GM23248 (cell line): ENCODE results near the gene TNNT2. TPM values are rescaled to one million over a fixed set of nuclear protein-coding genes. Genes with fewer than 3 reads are reported as not detected.

Experiments used
- DNase-seq: peaks from one replicate; pipeline ENCODE4 v3.0.0-alpha.2; 2015
- H2AFZ ChIP-seq: fragments of 200-600 bp; sonication (generic); 2 replicates; pipeline ENCODE4 v1.6.1; 2016; ENCODE audit warnings: antibody characterized with exemption
- H3F3A ChIP-seq: fragments of 200-600 bp; sonication (generic); 2 replicates; pipeline ENCODE4 v1.6.1; 2016; ENCODE audit warnings: mild to moderate bottlenecking, antibody characterized with exemption, mixed run types; ENCODE audit not compliant: insufficient read depth
- H3K27ac ChIP-seq: fragments of 200-600 bp; sonication (generic); 2 replicates; pipeline ENCODE4 v1.5.1; 2016; ENCODE audit warnings: mild to moderate bottlenecking
- H3K27me3 ChIP-seq: fragments of 200-600 bp; sonication (generic); replicated peaks from 2 replicates; pipeline ENCODE4 v1.6.1; 2016; ENCODE audit warnings: mild to moderate bottlenecking; ENCODE audit not compliant: insufficient read depth
- H3K36me3 ChIP-seq: fragments of 200-600 bp; sonication (generic); 2 replicates; pipeline ENCODE4 v1.6.1; 2016; ENCODE audit warnings: low read depth, mild to moderate bottlenecking
- H3K4me1 ChIP-seq: fragments of 200-600 bp; sonication (generic); 2 replicates; pipeline ENCODE4 v1.6.1; 2016; ENCODE audit warnings: mild to moderate bottlenecking; ENCODE audit not compliant: insufficient read depth
- H3K4me2 ChIP-seq: fragments of 200-600 bp; sonication (generic); one replicate; pipeline ENCODE4 v1.6.1; 2016; ENCODE audit warnings: mild to moderate bottlenecking; ENCODE audit not compliant: unreplicated experiment
- H3K4me3 ChIP-seq: fragments of 200-600 bp; sonication (generic); 2 replicates; pipeline ENCODE4 v1.5.1; 2016; ENCODE audit warnings: mild to moderate bottlenecking
- H3K79me2 ChIP-seq: fragments of 200-600 bp; sonication (generic); 2 replicates; pipeline ENCODE4 v1.6.1; 2016; ENCODE audit warnings: mild to moderate bottlenecking; ENCODE audit not compliant: insufficient read depth
- H3K9ac ChIP-seq: fragments of 200-600 bp; sonication (generic); 2 replicates; pipeline ENCODE4 v1.6.1; 2016; ENCODE audit warnings: mild to moderate bottlenecking
- H3K9me2 ChIP-seq: fragments of 200-600 bp; sonication (generic); 2 replicates; pipeline ENCODE4 v1.6.1; 2016; ENCODE audit warnings: mixed run types, mild to moderate bottlenecking, moderate library complexity; ENCODE audit not compliant: insufficient read depth
- H3K9me3 ChIP-seq: fragments of 200-600 bp; sonication (generic); one replicate; pipeline ENCODE4 v1.6.1; 2017; ENCODE audit warnings: low read depth
- H4K20me1 ChIP-seq: fragments of 200-600 bp; sonication (generic); 2 replicates; pipeline ENCODE4 v1.6.0; 2016; ENCODE audit not compliant: insufficient read depth
- EZH2 ChIP-seq: fragments of 200-600 bp; sonication (generic); IDR thresholded peaks from 2 replicates; pipeline ENCODE4 v1.6.1; 2018; ENCODE audit warnings: antibody characterized with exemption, mild to moderate bottlenecking; ENCODE audit not compliant: insufficient read depth, poor library complexity, severe bottlenecking
- EZH2phosphoT487 ChIP-seq: fragments of 200-600 bp; sonication (generic); IDR thresholded peaks from 2 replicates; pipeline ENCODE4 v1.6.1; 2018; ENCODE audit warnings: antibody characterized with exemption, moderate library complexity, mild to moderate bottlenecking, low read depth; ENCODE audit not compliant: insufficient read depth
- WGBS, 2 experiments: methylation state at CpG; one replicate each; pipeline ENCODE4 v1.1.6; 2015 to 2017; ENCODE audit warnings: low lambda C conversion rate in 2 of 2, low coverage in 1 of 2; ENCODE audit errors: missing lambda C conversion rate in 2 of 2; 5-methylcytosine and 5-hydroxymethylcytosine counted together
- in situ Hi-C: fragments of 300-500 bp; cut with MboI; formaldehyde crosslinking; loops from 2 replicates; pipeline ENCODE4 v1.15.0; 2020
- polyA plus RNA-seq: library from polyadenylated mRNA; unstranded; fragments of >200 nt; fragmentation: Nextera tagmentation; extraction: Ambion mirVana; gene quantifications from 2 replicates; pipeline ENCODE4 v1.2.1, GENCODE V29; 2016
- total RNA-seq: library from RNA; depleted of rRNA; stranded (reverse); fragments of >200 nt; shearing (Covaris generic); gene quantifications from 2 replicates; pipeline ENCODE4 v1.2.3, GENCODE V29; 2014

The TNNT2 gene
- total and polyA plus RNA-seq, 2 experiments from 2014 or later: not detected

DNA sequence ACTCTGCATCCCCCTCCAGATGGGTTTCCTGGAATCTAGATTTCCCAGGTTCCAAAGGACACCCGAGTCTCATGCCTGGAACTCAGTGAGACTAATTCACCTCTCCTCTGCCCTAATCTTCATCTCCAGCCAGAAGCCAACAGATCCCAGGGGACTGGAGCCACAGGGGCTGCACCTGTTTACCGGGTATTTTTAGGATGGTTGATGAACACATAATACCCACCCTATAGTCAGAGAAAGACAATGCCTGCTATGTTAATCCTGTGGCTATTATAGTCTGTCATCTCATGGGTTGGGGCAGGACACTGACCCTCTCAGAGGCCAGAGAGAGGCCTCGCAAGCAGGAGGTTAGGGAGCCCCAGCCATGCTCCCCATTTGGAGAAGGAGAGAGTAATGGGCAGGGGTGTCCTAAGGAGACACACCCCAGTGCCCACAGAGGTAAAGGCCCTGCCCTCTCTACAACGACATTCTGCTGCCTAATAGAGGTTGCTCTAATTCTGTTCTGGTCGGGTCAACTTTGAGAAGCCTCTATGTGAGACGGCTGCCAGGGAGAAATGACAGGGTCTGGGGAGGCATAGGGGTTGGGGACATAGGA, 45.1 kb upstream of the TNNT2 start:
- Histone ChIP-seq H3K4me1 (no peaks in the 10 kb centered on the region), H3K9me3 (no peaks in the 10 kb centered on the region), H3K27ac (no peak overlapping the region), H3K79me2 (no peaks in the 10 kb centered on the region), H3K9me2 (no peaks in the 10 kb centered on the region), H3K4me2 (no peak overlapping the region), H4K20me1 (no peaks in the 10 kb centered on the region), H3K36me3 (no peaks in the 10 kb centered on the region), H3F3A (no peaks in the 10 kb centered on the region), H2AFZ (no peak overlapping the region), H3K4me3 (no peak overlapping the region), H3K9ac (no peak overlapping the region), H3K27me3 (peaks cover 7% of the 10 kb centered on the region)
- 73 to 75% methylated on average over 6 of the region's 6 CpGs for WGBS, 2 experiments
- DNase-seq: no peak
- in situ Hi-C loops: no loop called here
- TF ChIP-seq EZH2phosphoT487: no peak
- no peak for TF ChIP-seq EZH2

DNA sequence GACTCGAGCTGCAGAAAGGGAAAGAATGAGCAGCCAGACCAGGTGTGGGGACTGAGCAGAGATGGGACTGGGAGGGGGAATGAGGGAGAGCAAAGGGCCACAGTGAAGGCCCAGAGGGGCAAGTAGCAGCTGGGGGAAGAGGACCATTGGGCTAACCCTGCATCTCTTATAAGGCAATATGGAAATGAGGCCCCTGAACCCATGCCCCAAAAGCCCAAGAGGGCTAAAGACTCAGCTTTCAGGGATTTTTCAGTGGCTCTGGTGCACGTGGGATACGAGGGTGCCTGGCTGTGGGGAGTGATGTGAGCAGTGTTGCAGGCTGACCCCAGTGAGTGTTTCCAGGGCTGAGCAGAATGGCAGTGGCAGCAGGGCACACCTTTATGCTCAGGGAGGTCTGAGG, 44.5 kb upstream of the TNNT2 start:
- no peak overlapping the region for H3K27ac ChIP-seq
- DNase-seq: no peak

DNA sequence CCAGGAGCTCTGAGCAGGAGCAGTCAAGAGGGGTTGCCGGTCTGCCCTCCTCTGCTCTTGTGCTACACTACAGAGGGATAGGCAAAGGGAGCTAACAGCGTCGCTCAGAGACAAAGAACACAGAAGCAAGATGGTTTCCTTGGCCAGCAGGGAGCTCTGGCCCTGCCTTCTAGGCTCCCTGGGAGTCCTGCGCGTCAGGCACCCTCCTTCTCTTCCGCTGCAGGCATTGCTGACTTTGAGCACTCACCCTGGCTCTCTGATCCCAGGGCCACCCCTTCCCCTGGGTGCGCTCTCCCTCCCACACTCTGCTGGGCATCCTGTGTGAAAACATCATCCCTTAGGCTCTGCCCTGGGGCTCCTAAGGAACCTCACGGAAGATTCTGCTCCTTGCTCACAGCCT, 43.6 kb upstream of the TNNT2 start:
- Histone ChIP-seq H3K9me2 (no peaks in the 10 kb centered on the region), H3K27ac (no peak overlapping the region), H3K9ac (no peak overlapping the region), H3K79me2 (no peaks in the 10 kb centered on the region), H3K36me3 (no peaks in the 10 kb centered on the region), H3K27me3 (peaks cover 11% of the 10 kb centered on the region), H2AFZ (no peak overlapping the region), H3K4me1 (no peaks in the 10 kb centered on the region), H3K4me3 (no peak overlapping the region), H3K4me2 (no peak overlapping the region), H4K20me1 (no peaks in the 10 kb centered on the region), H3K9me3 (no peaks in the 10 kb centered on the region), H3F3A (no peaks in the 10 kb centered on the region)
- no peak for DNase-seq
- TF ChIP-seq EZH2: no peak
- TF ChIP-seq EZH2phosphoT487: no peak
- WGBS, 2 experiments: 54 to 56% methylated on average over 7 to 8 of the region's 8 CpGs
- in situ Hi-C loops: no loop called here

More for the DNA sequence above, 44.5 kb upstream of the TNNT2 start:
- Histone ChIP-seq H3K36me3 (no peaks in the 10 kb centered on the region), H3K9me2 (no peaks in the 10 kb centered on the region), H3K79me2 (no peaks in the 10 kb centered on the region), H3K9ac (no peak overlapping the region), H3F3A (no peaks in the 10 kb centered on the region), H3K27me3 (peaks cover 7% of the 10 kb centered on the region), H3K4me1 (no peaks in the 10 kb centered on the region), H3K4me2 (no peak overlapping the region), H2AFZ (no peak overlapping the region), H3K9me3 (no peaks in the 10 kb centered on the region), H3K4me3 (no peak overlapping the region), H4K20me1 (no peaks in the 10 kb centered on the region)
- in situ Hi-C loops: no loop called here
- 44 to 48% methylated on average over 3 of the region's 3 CpGs for WGBS, 2 experiments
- TF ChIP-seq EZH2phosphoT487: no peak
- no peak for TF ChIP-seq EZH2

DNA sequence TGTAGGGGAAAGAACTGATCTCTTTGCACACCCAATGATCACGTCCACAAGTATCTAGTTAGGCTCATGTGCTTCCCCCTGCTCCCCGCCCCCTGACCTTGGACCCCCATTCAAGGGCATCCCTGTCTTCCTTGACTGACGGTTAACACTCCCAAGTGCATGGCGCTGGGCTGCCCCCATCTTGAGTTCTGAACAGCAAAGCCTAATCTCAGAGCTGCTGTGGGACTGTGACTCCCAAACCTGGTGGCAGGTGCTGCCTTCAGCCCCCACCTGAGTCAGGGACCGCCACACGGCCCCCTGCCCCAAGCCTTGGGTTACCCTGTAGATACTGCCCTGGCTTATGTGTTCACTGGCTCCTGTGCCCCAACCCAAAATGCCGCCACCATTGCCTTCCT, 43.1 kb upstream of the TNNT2 start:
- H3K9ac ChIP-seq: no peak overlapping the region
- H3K9me3 ChIP-seq: no peaks in the 10 kb centered on the region
- H2AFZ ChIP-seq: no peak overlapping the region
- no peaks in the 10 kb centered on the region for H3K4me1 ChIP-seq
- in situ Hi-C loops: no loop called here
- 56 to 64% methylated on average over 7 of the region's 7 CpGs for WGBS, 2 experiments
- no peaks in the 10 kb centered on the region for H3K36me3 ChIP-seq
- H3K79me2 ChIP-seq: no peaks in the 10 kb centered on the region
- no peak overlapping the region for H3K27ac ChIP-seq
- DNase-seq: no peak
- H3K4me2 ChIP-seq: no peak overlapping the region
- TF ChIP-seq EZH2: no peak
- no peak for TF ChIP-seq EZH2phosphoT487
- H3K4me3 ChIP-seq: no peak overlapping the region
- H3K9me2 ChIP-seq: no peaks in the 10 kb centered on the region
- no peaks in the 10 kb centered on the region for H4K20me1 ChIP-seq
- peaks cover 15% of the 10 kb centered on the region for H3K27me3 ChIP-seq
- H3F3A ChIP-seq: no peaks in the 10 kb centered on the region
